BJ (cell line): ENCODE results near the gene APMAP. TPM values are rescaled to one million over a fixed set of nuclear protein-coding genes. Genes with fewer than 3 reads are reported as not detected.
"Not testable (repeated sequence)": the region's sequence is repeated elsewhere in the genome, so short reads cannot be mapped to it uniquely, and the experiment has no call there.

Experiments
- CTCF ChIA-PET: fragments of 350-600 bp; formaldehyde crosslinking; extraction: SDS; loops from one replicate; lab custom pipeline; 2021; ENCODE audit warnings: antibody characterized with exemption, inconsistent platforms; lab: Yijun Ruan, JAX
- POLR2A ChIA-PET: fragments of 300-600 bp; sonication (Branson Sonifier 250); formaldehyde crosslinking; extraction: SDS; loops from one replicate; lab custom pipeline; 2021; ENCODE audit warnings: antibody characterized with exemption; lab: Charles Lee
- DNase-seq: peaks from one replicate; pipeline ENCODE4 v3.0.0-alpha.2; 2011; ENCODE audit warnings: low read depth
- H3K27me3 ChIP-seq: 2 replicates; pipeline ENCODE4 v1.6.0; 2011; ENCODE audit warnings: low read length; ENCODE audit not compliant: control insufficient read depth, insufficient read depth
- H3K36me3 ChIP-seq: 2 replicates; pipeline ENCODE4 v1.5.1; 2011; ENCODE audit warnings: low read length; ENCODE audit not compliant: control insufficient read depth, insufficient read depth
- H3K4me3 ChIP-seq: 2 replicates; pipeline ENCODE4 v1.5.1; 2011; ENCODE audit warnings: low read depth, mild to moderate bottlenecking, control low read depth, low read length
- CTCF ChIP-seq: IDR thresholded peaks from 2 replicates; pipeline ENCODE4 v1.5.1; 2011; ENCODE audit warnings: low read depth, mild to moderate bottlenecking, control low read depth, inconsistent platforms, low read length, moderate library complexity; ENCODE audit not compliant: insufficient read depth
- polyA plus RNA-seq: library from polyadenylated mRNA; depleted of rRNA; stranded (reverse); fragments of >200 nt; gene quantifications from 2 replicates; pipeline ENCODE4 v1.2.3, GENCODE V29; 2011

APMAP gene
- polyA plus RNA-seq, 1 experiment, result 75.8 TPM

GRCh38 chr20:24935766-24936525 lies 56.6 kb downstream of the APMAP start:
- no peak for TF ChIP-seq CTCF
- no peaks in the 10 kb centered on the region; the same call in 1 of the 2 replicates for H3K27me3 ChIP-seq
- H3K36me3 ChIP-seq, result no peaks in the 10 kb centered on the region
- ChIA-PET POLR2A (no interaction called here), CTCF (no interaction called here)
- H3K4me3 ChIP-seq, result no peak overlapping the region
- no peak for DNase-seq

GRCh38 chr20:24935140-24935539 lies 57.4 kb downstream of the APMAP start:
- CTCF ChIA-PET, result no interaction called here
- Histone ChIP-seq H3K27me3 (no peaks in the 10 kb centered on the region; the same call in 1 of the 2 replicates), H3K36me3 (no peaks in the 10 kb centered on the region), H3K4me3 (no peak overlapping the region)
- POLR2A ChIA-PET, result no interaction called here
- no peak for TF ChIP-seq CTCF
- DNase-seq, result no peak

GRCh38 chr20:24934716-24935115 lies 57.8 kb downstream of the APMAP start:
- Histone ChIP-seq H3K27me3 (no peaks in the 10 kb centered on the region; the same call in 1 of the 2 replicates), H3K36me3 (no peaks in the 10 kb centered on the region), H3K4me3 (no peak overlapping the region)
- DNase-seq, result no peak
- no peak for TF ChIP-seq CTCF
- ChIA-PET CTCF (no interaction called here), POLR2A (no interaction called here)

- Histone ChIP-seq H3K36me3 (no peaks in the 10 kb centered on the region), H3K27me3 (no peaks in the 10 kb centered on the region), H3K4me3 (no peak overlapping the region)
- DNase-seq, result no peak
- no peak for TF ChIP-seq CTCF
- ChIA-PET POLR2A (no interaction called here), CTCF (no interaction called here)
Observed at GRCh38 chr20:24934101-24934661, 58.4 kb downstream of the APMAP start.

GRCh38 chr20:24933266-24933908 lies 59.2 kb downstream of the APMAP start:
- H3K36me3 ChIP-seq, result no peaks in the 10 kb centered on the region
- H3K27me3 ChIP-seq, result no peaks in the 10 kb centered on the region
- no peak for TF ChIP-seq CTCF
- CTCF ChIA-PET, result no interaction called here
- H3K4me3 ChIP-seq, result no peak overlapping the region
- no peak for DNase-seq
- POLR2A ChIA-PET, result no interaction called here

- peak; percentile 4 for DNase-seq
- H3K36me3 ChIP-seq, H3K27me3 ChIP-seq, POLR2A ChIA-PET, H3K4me3 ChIP-seq: not testable (repeated sequence)
- CTCF ChIA-PET, result interaction anchor here (2.6 to 4.9 kb wide), 2 partner anchors 9 to 12 kb away, joined by 10 to 48 read pairs; no protein-coding TSS in a partner anchor
Observed at GRCh38 chr20:24931893-24932292, 60.7 kb downstream of the APMAP start.
